Transverse colon (tissue), 4 donors: ENCODE data around the gene PLA2G5.

Source experiments
- POLR2A ChIP-seq: fragments of 450-650 bp; IDR thresholded peaks from one replicate; pipeline ENCODE4 v1.6.1; 2016; ENCODE audit warnings: antibody characterized with exemption, mild to moderate bottlenecking, moderate library complexity
- POLR2AphosphoS5 ChIP-seq, 3 donors: sonication (generic); formaldehyde crosslinking; IDR thresholded peaks; one replicate each; pipeline ENCODE4 v1.6.1; 2016; ENCODE audit warnings: antibody characterized with exemption in 3 of 3
- TF ChIP-seq, protein P1 (sequence below), 5 experiments: fragments of 200-600 bp in 3 of 5; fragments of 450-650 bp in 2 of 5; sonication (generic) in 3 of 5; IDR thresholded peaks; 1 replicate in 2 of 5; 2 replicates in 3 of 5; pipeline ENCODE4 v1.5.1; 2016 to 2017; ENCODE audit warnings: antibody characterized with exemption in 5 of 5, inconsistent platforms in 3 of 5, mild to moderate bottlenecking in 2 of 5, moderate library complexity in 1 of 5

DNA sequence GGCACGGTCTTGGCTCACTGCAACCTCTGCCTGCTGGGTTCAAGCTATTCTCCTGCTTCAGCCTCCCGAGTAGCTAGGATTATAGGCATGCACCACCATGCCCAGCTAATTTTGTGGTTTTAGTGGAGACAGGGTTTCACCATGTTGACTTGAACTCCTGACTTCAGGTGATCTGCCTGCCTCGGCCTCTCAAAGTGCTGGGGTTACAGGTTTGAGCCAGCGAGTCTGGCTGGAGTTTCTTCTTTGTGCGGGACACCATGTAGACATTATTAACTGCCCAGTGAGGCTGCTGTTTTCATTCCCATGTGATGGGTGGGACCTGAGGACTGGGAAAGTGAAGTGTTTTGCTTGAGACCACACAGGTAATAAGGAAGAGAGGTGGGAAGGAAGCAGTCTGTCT is 23.3 kb downstream of the PLA2G5 start:
- TF ChIP-seq, protein P1, sequence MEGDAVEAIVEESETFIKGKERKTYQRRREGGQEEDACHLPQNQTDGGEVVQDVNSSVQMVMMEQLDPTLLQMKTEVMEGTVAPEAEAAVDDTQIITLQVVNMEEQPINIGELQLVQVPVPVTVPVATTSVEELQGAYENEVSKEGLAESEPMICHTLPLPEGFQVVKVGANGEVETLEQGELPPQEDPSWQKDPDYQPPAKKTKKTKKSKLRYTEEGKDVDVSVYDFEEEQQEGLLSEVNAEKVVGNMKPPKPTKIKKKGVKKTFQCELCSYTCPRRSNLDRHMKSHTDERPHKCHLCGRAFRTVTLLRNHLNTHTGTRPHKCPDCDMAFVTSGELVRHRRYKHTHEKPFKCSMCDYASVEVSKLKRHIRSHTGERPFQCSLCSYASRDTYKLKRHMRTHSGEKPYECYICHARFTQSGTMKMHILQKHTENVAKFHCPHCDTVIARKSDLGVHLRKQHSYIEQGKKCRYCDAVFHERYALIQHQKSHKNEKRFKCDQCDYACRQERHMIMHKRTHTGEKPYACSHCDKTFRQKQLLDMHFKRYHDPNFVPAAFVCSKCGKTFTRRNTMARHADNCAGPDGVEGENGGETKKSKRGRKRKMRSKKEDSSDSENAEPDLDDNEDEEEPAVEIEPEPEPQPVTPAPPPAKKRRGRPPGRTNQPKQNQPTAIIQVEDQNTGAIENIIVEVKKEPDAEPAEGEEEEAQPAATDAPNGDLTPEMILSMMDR (IDR thresholded peaks at IDR 0.05), result no peak
- TF ChIP-seq POLR2A (no peak), POLR2AphosphoS5 (IDR thresholded peaks at IDR 0.05) (no peak)
